Cerebellar nuclear complex (tissue), 1 donor: ENCODE results near the gene LARP6.
"Not testable (repeated sequence)": the region's sequence is repeated elsewhere in the genome, so short reads cannot be mapped to it uniquely, and the experiment has no call there.

ENCODE experiments used
- DNase-seq, 2 experiments: peaks; one replicate each; lab custom pipeline; 2025; lab: John Stamatoyannopoulos, UW

Gene LARP6

GRCh38 chr15:70829371-70830166, 24.4 kb downstream of the LARP6 start:
- no peak for DNase-seq

DNA sequence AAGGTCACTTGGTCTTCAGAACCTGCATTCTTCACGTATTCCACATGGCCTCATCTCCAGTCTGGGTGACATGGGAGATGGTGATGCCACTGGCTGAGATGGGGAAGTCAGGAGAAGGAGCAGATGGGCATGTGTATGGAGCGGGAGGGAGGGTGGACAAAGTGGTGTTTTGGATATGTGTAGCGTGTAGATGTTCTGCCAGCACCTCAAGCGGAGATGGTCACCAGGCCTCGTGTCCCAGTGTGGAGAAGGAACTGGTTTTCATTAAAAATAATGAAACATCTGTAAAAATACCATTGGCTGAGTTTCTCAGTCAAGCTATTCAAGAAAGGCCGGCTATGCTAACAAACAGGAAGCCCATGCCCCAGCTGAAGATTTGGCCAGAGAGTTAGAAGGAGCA, 26.2 kb downstream of the LARP6 start:
- DNase-seq: no peak

DNA sequence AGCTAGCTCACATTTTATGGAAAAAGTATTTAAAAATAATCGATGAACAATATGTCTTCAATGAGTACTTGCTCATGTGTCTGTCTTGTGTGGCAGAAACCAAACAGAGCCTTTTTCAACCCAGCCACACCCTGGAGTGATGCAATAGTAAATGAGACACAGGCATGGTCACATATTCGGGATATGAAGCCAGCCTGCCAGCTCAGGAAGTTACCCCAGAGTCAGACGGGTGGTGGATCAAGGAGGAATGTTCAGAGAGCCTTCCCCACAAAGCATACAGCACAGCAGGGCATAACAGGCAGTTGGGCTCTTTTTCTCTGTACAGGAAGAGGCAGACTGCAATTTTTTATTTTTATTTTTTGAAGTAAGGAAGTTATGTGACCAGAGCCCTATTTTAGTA, 27.3 kb downstream of the LARP6 start:
- DNase-seq: no peak

DNA sequence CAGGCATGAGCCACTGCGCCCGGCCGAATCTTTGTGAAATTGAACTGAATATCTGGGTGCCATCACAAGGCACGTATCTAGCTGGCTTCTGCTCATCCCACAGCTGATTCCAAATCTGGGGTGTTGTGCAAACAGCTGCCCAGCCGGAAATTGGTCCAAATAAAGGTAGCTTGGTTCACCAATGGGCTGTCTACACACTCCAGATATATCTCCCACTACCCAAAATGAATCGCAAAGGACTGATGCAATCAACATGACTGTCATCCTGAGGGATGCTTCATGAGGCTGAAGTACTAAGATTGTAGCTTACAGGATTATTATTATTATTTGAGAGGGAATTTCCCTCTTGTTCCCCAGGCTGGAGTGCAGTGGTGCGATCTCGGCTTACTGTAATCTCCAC, 28.1 kb downstream of the LARP6 start:
- no peak for DNase-seq

GRCh38 chr15:70823196-70823595, 30.8 kb downstream of the LARP6 start:
- no peak for DNase-seq

- no peak for DNase-seq
Measured at GRCh38 chr15:70820214-70820613, 33.7 kb downstream of the LARP6 start.

DNA sequence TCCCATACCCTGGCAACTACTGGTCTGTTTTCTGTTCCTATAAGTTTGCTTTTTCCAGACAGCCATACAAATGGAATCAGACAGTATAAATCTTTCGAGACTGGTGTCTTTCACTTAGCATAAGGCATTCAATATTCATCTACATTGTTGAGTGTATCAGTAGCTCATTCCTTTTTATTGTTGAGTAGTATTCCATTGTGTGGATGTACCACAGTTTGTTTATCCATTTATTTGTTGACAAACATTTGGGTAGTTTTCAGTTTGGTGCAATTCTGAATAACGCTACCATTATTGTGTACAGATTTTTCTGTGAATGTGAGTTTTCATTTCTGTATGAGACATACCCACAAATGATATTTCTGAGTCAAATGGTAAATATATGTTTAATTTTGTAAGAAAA, 35.4 kb downstream of the LARP6 start:
- DNase-seq: no peak

DNA sequence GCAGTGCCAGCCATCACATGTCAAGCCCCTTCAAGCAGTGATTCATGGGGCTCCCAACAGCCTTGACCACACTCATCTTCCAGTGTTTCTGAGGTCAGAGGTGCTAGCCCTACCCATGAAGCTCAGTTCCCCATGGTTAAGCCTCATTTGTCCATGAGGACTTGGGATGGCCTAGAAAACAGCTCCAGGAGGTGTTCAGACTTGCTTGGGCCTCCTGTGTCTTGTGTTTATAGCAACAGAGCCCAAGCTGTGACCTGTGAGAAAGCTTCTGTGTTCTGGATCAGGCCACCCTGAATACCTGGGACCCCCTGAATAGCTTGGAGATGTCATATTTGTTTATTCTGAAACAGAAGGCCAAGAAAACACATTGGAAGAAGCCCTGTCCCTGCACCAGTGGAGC, 36.7 kb downstream of the LARP6 start:
- no peak for DNase-seq

DNA sequence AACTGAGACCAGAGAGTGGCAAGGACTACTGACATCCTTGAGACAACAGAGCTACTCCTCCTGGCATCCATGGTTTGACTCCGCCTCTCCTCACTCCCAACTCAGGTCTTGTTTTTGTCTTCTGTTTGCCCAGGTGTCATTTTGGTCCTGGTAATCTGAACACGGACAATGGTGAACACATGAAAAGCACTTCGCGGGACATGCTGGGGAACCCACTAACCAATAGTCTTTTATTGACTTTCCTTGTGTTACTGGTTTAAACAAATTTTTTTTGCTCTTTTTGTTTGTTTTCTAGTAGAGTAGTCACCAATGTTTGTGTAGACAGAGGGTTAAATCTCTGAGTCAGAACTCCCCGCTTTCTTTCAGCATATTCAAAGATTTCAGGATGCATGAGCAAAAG, 38.4 kb downstream of the LARP6 start:
- no peak for DNase-seq

GRCh38 chr15:70815011-70815410, 38.9 kb downstream of the LARP6 start:
- DNase-seq: not testable (repeated sequence)

DNA sequence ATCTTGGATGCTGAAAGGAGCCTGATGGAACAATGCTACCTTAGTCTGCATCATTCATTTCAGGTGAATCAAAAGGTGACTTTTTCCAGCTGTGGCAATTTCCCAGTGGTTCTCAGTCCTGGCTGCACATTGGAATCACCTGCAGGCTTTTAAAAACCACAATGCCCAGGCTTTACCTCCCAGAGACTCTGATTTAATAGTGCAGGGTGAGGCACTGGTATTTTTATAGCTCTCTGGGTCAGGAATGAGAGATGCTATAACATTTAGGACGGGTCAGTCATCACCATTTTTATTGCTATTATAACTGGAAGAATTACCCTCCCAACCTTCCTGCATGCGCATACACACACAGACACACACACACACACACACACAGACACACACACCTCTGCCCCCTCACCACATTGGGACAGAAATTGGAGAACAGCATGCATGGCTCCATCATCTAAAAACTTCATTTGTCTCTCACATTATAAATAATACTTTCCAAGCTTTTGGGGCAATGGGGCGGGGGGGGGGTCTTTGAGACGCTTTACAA, 41.1 kb downstream of the LARP6 start:
- no peak for DNase-seq

DNA sequence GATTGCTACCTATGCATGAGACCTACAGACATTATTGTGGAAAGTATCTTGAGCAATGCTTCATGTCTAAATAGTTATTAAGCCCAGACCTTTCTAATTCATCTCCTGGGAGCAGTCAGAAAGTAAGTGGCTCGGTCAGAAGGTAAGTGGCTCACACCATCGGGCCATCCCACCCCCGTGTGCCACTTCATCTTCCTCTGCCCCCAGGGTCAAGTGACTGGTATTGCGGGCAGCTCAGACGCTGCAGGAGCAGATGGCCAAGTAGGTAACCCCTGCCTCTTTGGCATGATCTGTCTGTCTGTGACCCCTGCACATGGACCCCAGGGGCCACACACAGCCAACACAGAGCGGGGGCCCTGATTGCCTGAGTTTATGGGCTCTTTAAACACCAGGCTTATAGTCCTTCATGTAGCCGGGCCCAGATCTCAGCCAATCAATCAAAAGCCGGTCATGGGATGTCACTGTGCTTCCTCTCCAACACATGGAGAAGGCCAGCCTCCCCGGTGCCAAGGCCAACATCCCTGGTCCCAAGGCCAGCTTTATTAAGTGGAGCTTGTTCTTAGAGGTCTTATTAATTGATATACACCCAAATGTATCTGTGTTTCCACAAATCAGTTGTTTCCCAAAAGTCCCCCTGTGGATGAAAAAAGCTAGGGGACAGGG, 42.9 kb downstream of the LARP6 start:
- no peak for DNase-seq

DNA sequence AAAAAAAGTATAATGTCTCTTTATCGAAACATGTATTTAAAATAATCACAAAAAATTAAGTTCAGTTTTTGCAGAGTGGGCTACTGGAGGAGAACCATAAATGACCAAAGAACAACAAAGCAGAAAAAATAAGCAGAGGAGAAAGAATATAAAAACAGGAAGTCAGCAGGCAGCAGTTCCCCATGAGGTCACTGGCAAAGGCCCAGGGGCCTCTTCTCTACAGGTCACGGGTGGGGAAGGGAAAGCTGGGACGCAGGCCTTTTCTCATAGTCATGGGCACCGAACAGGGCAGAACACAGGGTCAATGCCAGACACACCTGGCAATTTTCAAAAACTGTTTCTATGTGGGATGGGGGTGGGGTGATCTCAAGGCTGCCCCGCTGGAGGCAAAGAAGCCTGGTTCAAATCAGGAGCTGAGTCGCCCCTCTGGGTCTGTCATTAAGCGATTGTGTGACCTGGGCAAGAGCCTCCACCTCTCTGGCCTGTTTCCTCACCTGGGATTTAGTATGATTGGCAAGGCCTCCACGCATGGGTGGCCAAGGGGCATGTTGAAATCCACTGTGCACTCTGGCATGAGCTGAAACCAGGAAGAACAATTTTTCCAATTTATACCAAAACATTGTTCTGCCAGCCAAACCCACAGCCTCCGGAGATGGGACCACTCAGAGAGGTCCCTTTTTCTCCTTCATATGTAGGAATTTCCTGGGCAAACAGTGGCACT, 46.8 kb downstream of the LARP6 start:
- no peak for DNase-seq

DNA sequence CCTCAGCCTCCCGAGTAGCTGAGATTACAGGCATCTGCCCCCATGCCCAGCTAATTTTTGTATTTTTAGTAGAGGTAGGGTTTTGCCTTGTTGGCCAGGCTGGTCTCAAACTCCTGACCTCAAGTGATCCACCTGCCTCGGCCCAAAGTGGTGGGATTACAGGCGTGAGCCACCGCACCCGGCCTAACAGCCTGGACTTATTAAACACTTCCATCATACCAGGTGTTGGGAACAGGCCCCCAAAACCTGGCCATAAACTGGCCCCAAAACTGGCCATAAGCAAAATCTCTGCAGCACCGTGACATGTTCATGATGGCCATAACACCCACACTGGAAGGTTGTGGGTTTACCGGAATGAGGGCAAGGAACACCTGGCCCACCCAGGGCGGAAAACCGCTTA, 49.6 kb downstream of the LARP6 start:
- not testable (repeated sequence) for DNase-seq

DNA sequence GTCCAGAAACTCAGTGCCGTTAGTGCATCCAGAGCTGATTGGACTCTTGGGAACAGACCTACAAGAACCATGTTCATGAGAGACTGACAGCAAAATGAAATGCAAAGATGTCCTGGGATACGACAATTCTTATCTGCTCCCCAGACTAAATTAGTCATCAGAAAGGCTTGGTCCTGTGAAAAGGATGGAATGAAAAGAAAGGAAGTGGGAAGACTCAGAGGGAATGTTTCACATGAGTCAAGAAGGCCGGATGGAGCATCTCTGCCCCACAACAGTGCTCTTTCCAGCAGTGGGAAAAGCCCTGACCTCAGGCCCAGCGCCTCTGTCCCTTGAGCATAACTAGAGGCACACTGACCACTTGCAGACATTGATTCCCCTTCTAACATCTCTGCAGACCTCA, 51.3 kb downstream of the LARP6 start:
- DNase-seq: no peak

GRCh38 chr15:70801109-70801508, 52.8 kb downstream of the LARP6 start:
- no peak for DNase-seq

GRCh38 chr15:70799667-70800450, 54.1 kb downstream of the LARP6 start:
- no peak for DNase-seq

- no peak for DNase-seq
Measured at GRCh38 chr15:70797464-70797863, 56.5 kb downstream of the LARP6 start.

- no peak for DNase-seq
Measured at GRCh38 chr15:70796516-70797310, 57.2 kb downstream of the LARP6 start.

DNA sequence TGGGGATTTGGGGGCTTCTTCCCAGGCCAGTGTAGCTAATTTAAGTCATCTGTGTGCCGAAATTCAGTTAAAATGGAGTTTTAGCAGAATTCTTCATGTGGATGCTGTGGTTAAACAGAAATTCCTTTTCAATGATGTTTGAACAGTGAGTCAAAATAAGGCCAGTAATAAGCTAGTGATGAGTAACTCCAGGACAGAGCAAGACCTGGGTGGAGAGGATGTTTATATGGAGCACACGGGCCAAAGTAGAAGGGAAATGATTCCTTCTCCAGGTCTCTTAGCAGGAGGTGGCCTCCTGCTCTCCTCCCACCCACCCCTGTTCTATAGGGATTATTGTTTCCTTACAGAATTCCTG, 58.7 kb downstream of the LARP6 start:
- DNase-seq: no peak

DNA sequence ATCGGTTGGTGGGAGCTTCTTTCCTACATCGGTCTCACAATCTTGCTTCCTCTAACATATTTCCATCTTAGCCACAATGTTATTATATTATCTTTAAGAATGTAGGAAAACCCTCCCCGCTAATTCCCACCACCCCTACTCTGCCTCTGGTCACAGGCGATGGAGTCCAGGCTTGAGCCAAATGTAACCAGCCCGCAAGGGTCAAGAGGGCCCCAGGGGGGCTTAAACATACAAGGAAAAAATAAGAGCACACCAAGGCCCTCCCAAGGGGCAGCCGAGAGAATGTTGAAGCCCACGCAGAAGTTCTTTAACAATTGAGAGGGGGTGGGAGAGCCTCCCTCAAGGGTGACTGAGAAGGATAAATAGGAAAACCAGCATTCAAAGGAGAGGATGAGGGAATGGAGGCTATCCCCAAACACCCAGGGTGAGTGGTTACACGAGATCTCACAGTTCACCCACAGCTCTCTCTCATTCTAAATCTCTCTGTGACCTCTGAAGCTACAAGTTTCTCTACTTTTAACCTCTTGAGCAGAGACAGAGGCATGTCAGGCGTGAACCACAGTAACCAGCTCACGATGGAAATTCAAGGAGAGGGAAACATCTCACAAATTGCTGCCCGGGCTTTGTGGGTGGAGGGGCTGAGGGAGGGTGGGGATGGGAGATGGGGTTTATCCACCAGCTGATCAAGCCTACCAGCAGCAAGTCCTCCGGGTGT, 59.2 kb downstream of the LARP6 start:
- DNase-seq: no peak
